Bronchial epithelial cell (primary cell): ENCODE data around the gene PCDHA5. TPM values are rescaled to one million over a fixed set of nuclear protein-coding genes. Genes with fewer than 3 reads are reported as not detected.
"Not testable (repeated sequence)": the region's sequence is repeated elsewhere in the genome, so short reads cannot be mapped to it uniquely, and the experiment has no call there.

Source experiments
- DNase-seq: peaks from one replicate; pipeline ENCODE4 v3.0.0-alpha.2; 2010; ENCODE audit warnings: low read depth
- FAIRE-seq: peaks from 2 replicates; lab custom pipeline; 2011; peaks lifted over from hg19 to GRCh38; lab: Jason Lieb, UNC
- H3K27me3 ChIP-seq: 2 replicates; pipeline ENCODE4 v1.5.1; 2011; ENCODE audit warnings: low read length; ENCODE audit not compliant: control insufficient read depth, insufficient read depth
- H3K36me3 ChIP-seq: 2 replicates; pipeline ENCODE4 v1.5.1; 2011; ENCODE audit warnings: low read length; ENCODE audit not compliant: control insufficient read depth, insufficient read depth
- H3K4me3 ChIP-seq: 2 replicates; pipeline ENCODE4 v1.5.1; 2011; ENCODE audit warnings: mild to moderate bottlenecking, low read depth, low read length, control low read depth
- CTCF ChIP-seq: IDR thresholded peaks from 2 replicates; pipeline ENCODE4 v1.5.1; 2011; ENCODE audit warnings: mild to moderate bottlenecking, moderate library complexity, low read length, control low read depth, inconsistent platforms; ENCODE audit not compliant: insufficient read depth, severe bottlenecking
- total RNA-seq: library from RNA; depleted of rRNA; stranded (reverse); fragments of >200 nt; gene quantifications from 2 replicates; pipeline ENCODE4 v1.2.1, GENCODE V29; 2014

Gene PCDHA5
- total RNA-seq, 1 donor from 2014 or later = not detected

DNA sequence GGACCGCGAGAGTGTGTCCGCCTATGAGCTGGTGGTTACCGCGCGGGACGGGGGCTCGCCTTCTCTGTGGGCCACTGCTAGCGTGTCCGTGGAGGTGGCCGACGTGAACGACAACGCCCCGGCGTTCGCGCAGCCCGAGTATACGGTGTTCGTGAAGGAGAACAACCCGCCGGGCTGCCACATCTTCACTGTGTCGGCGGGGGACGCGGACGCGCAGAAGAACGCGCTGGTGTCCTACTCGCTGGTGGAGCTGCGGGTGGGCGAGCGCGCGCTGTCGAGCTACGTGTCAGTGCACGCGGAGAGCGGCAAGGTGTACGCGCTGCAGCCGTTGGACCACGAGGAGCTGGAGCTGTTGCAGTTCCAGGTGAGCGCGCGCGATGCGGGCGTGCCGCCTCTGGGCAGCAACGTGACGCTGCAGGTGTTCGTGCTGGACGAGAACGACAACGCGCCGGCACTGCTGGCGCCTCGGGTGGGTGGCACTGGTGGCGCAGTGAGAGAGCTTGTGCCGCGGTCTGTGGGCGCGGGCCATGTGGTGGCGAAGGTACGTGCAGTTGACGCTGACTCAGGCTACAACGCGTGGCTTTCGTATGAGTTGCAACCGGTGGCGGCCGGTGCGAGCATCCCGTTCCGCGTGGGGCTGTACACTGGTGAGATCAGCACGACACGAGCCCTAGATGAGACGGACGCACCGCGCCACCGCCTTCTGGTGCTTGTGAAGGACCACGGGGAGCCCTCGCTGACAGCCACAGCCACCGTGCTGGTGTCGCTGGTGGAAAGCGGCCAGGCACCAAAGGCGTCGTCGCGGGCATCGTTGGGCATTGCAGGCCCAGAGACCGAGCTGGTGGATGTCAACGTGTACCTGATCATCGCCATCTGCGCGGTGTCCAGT is 14.5 kb downstream of the PCDHA5 start:
- FAIRE-seq (no peak), DNase-seq (no peak)
- Histone ChIP-seq H3K27me3 (no peaks in the 10 kb centered on the region), H3K36me3 (no peaks in the 10 kb centered on the region), H3K4me3 (no peak overlapping the region)
- TF ChIP-seq CTCF = no peak

GRCh38 chr5:140840978-140841962 is 19.9 kb downstream of the PCDHA5 start, which contains the start of gene PCDHA8:
Gene PCDHA8 (plus strand): TSS chr5:140841187. CDS start chr5:140841322, 135 bp downstream.
- FAIRE-seq = no peak
- Histone ChIP-seq H3K27me3 (no peaks in the 10 kb centered on the region), H3K4me3 (no peak within 1 kb of the TSS), H3K36me3 (no peaks in the 10 kb centered on the region)
- no peak for DNase-seq
- TF ChIP-seq CTCF = no peak

DNA sequence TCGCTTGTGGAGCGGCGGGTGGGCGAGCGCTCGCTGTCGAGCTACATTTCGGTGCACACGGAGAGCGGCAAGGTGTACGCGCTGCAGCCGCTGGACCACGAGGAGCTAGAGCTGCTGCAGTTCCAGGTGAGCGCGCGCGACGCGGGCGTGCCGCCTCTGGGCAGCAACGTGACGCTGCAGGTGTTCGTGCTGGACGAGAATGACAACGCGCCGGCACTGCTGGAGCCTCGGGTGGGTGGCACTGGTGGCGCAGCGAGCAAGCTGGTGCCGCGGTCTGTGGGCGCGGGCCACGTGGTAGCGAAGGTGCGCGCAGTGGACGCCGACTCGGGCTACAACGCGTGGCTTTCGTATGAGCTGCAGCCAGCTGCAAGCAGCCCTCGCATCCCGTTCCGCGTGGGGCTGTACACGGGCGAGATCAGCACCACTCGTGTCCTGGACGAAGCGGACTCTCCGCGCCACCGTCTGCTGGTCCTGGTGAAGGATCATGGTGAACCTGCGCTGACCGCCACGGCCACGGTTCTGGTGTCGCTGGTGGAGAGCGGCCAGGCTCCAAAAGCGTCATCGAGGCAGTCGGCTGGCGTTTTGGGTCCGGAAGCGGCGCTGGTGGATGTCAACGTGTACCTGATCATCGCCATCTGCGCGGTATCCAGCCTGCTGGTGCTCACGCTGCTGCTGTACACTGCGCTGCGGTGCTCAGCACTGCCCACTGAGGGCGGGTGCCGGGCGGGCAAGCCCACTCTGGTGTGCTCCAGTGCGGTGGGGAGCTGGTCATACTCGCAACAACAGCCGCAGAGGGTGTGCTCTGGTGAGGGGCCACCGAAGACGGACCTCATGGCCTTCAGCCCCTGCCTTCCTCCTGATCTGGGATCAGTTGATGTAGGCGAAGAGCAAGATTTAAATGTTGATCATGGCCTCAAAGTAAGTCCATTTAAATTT is 21.7 kb downstream of the PCDHA5 start:
- no peak for FAIRE-seq
- TF ChIP-seq CTCF = no peak
- no peak for DNase-seq
- Histone ChIP-seq H3K36me3 (no peaks in the 10 kb centered on the region), H3K27me3 (no peaks in the 10 kb centered on the region), H3K4me3 (no peak overlapping the region)

GRCh38 chr5:140848139-140849102 is 27.0 kb downstream of the PCDHA5 start, which contains the start of gene PCDHA9:
Gene PCDHA9 (plus strand): TSS chr5:140848382. CDS start chr5:140848496, 114 bp downstream.
- not testable (repeated sequence) for H3K4me3 ChIP-seq, FAIRE-seq, H3K36me3 ChIP-seq, H3K27me3 ChIP-seq, DNase-seq

DNA sequence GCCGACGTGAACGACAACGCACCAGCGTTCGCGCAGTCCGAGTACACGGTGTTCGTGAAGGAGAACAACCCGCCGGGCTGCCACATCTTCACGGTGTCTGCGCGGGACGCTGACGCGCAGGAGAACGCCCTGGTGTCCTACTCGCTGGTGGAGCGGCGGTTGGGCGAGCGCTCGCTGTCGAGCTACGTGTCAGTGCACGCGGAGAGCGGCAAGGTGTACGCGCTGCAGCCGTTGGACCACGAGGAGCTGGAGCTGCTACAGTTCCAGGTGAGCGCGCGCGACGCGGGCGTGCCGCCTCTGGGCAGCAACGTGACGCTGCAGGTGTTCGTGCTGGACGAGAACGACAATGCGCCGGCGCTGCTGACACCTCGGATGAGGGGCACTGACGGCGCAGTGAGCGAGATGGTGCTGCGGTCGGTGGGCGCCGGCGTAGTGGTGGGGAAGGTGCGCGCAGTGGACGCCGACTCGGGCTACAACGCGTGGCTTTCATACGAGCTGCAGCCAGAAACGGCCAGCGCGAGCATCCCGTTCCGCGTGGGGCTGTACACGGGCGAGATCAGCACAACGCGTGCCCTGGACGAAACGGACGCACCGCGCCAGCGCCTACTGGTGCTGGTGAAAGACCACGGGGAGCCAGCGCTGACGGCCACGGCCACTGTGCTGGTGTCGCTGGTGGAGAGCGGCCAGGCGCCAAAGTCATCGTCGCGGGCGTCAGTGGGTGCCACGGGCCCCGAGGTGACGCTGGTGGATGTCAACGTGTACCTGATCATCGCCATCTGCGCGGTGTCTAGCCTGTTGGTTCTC is 28.6 kb downstream of the PCDHA5 start:
- H3K4me3 ChIP-seq, DNase-seq, H3K27me3 ChIP-seq, H3K36me3 ChIP-seq, FAIRE-seq: not testable (repeated sequence)
